ENCODE measurements around the gene REM1.

DNA sequence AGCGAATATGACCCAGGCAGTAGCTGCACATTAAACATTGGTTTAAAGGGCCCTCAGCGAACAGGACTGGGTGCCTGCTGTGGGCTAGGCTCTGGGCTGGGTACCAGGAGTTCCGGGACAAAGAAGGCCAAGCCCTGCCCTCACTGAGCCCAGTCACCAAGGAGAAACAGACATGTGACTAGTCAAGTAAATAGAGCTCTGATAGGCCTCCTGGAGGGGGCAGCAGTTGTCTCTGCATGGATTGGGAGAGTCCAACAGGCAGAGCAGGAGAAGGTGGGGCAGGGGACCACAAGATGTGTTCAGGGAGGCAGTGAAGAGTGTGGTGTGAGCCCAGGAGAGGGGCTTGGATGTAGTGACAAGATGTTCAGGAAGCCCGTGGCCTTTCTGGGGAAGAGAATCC lies 42.3 kb downstream of the REM1 start:
- TF ChIP-seq, protein P1, sequence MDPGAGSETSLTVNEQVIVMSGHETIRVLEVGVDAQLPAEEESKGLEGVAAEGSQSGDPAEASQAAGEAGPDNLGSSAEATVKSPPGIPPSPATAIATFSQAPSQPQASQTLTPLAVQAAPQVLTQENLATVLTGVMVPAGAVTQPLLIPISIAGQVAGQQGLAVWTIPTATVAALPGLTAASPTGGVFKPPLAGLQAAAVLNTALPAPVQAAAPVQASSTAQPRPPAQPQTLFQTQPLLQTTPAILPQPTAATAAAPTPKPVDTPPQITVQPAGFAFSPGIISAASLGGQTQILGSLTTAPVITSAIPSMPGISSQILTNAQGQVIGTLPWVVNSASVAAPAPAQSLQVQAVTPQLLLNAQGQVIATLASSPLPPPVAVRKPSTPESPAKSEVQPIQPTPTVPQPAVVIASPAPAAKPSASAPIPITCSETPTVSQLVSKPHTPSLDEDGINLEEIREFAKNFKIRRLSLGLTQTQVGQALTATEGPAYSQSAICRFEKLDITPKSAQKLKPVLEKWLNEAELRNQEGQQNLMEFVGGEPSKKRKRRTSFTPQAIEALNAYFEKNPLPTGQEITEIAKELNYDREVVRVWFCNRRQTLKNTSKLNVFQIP (CRISPR knock-in tag; IDR thresholded peaks at IDR 0.05; ENCODE audit: borderline replicate concordance, low read depth), result no peak
- TF ChIP-seq ZNF70 (CRISPR knock-in tag; IDR thresholded peaks at IDR 0.05) (no peak), ZFP3 (CRISPR knock-in tag; IDR thresholded peaks at IDR 0.05) (no peak), PATZ1 (CRISPR knock-in tag; IDR thresholded peaks at IDR 0.05; ENCODE audit: borderline replicate concordance) (no peak)
- TF ChIP-seq, protein P2, sequence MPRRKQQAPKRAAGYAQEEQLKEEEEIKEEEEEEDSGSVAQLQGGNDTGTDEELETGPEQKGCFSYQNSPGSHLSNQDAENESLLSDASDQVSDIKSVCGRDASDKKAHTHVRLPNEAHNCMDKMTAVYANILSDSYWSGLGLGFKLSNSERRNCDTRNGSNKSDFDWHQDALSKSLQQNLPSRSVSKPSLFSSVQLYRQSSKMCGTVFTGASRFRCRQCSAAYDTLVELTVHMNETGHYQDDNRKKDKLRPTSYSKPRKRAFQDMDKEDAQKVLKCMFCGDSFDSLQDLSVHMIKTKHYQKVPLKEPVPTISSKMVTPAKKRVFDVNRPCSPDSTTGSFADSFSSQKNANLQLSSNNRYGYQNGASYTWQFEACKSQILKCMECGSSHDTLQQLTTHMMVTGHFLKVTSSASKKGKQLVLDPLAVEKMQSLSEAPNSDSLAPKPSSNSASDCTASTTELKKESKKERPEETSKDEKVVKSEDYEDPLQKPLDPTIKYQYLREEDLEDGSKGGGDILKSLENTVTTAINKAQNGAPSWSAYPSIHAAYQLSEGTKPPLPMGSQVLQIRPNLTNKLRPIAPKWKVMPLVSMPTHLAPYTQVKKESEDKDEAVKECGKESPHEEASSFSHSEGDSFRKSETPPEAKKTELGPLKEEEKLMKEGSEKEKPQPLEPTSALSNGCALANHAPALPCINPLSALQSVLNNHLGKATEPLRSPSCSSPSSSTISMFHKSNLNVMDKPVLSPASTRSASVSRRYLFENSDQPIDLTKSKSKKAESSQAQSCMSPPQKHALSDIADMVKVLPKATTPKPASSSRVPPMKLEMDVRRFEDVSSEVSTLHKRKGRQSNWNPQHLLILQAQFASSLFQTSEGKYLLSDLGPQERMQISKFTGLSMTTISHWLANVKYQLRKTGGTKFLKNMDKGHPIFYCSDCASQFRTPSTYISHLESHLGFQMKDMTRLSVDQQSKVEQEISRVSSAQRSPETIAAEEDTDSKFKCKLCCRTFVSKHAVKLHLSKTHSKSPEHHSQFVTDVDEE (CRISPR knock-in tag; IDR thresholded peaks at IDR 0.05), result no peak
